T-helper 2 cell treated with Interferon-gamma antibody and Interleukin-4, amounts not matched to agents 100 ng/mL and 5 ng/mL, for 36 hours (primary cell): ENCODE data around the gene SHTN1. TPM values are rescaled to one million over a fixed set of nuclear protein-coding genes. Genes with fewer than 3 reads are reported as not detected.

Experiments used
- intact Hi-C: fragments of 100-400 bp; cut with micrococcal nuclease; formaldehyde crosslinking; loops from one replicate; pipeline ENCODE4 v1.15.1; 2023
- total RNA-seq: library from RNA; stranded (reverse); gene quantifications from 2 replicates; pipeline ENCODE4 v1.2.3, GENCODE V29; 2022

SHTN1 gene
- total RNA-seq, 1 donor from 2014 or later, result 0.32 TPM

DNA sequence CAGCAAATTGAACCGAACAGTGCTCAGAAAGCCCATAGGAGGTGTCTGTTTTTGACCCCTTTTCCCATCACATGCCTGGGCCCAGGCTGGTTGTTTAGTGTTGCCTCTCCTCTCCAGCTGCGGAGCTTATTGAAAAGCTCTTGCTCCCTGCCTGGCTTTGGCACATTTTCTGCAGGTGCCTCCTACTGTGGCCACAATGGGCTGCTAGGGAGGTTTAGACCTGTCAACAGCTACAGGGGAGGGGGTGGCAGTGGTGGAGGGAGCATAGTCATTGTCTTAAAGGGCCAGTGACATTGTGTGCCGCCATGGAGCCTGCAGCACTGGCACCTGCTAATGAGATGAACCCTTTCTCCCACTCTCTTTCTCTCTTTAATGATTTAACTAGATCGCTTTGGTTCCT lies 168.9 kb downstream of the SHTN1 start:
- intact Hi-C loops, result no loop called here

DNA sequence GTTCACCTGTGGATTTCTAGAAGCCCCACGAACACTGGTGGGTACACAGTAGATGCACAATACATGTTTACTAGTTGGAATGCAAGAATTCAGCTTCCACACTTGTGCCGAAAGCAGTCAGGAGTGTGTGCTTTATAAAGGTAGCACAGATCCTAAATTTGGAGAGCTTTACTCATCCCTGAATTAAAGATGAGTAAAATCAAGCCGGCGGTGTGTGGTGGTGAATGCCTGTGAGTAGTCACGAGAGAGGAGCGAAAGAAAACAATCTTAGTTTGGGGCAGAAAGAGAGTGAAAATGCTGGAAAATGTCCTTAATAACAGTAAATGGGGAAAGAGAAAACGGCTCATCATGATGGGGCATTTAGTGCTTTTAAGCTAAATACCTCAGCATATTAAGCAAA lies 169.3 kb downstream of the SHTN1 start:
- intact Hi-C loops, result no loop called here

DNA sequence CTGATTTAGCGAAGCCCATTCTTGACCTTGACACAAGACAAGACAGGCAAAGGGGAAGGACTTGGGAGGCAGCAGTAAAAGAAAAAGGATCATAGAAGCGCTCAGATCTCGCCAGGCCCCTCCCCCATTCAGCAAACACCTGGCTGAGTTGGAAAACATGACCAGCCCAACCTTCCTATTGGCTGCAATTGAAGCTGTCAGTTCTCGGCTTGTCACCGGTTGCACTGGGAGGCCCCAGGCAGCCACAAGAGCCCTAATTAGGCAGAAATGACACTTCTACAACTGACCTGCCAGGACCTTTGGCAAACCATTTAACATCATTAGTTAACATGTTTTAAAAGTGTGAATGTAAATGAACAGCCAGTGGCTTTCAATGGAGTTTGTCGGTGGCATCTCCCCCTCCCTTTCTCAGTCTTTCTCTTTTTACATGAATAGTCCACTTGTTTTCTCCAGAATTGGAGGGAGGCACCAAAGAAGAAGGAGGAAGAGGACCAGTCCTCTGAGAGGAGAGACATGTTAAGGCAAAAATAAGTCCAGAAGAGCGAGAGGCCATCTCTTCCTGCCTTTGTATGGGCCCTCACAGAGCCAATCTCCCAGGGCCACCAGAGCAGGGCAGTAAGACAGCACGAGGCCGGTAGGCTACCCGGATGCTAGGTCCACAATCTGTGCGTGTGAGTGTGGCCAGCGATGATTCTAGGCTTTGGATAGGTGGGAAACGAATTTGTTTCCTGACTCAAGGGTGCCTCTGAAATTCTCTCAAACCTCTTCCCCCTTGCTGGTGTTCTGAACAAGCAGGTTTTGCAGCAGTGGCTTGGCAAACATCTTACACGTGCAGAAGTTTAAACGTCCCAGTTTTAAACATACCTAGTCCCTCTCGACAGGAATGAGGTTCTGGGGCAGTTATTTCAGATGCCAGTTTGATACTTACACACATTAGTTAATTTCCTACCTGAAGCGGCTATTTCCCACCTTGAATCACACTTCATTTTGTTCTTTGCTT lies 170.7 kb downstream of the SHTN1 start:
- intact Hi-C loops, result no loop called here

DNA sequence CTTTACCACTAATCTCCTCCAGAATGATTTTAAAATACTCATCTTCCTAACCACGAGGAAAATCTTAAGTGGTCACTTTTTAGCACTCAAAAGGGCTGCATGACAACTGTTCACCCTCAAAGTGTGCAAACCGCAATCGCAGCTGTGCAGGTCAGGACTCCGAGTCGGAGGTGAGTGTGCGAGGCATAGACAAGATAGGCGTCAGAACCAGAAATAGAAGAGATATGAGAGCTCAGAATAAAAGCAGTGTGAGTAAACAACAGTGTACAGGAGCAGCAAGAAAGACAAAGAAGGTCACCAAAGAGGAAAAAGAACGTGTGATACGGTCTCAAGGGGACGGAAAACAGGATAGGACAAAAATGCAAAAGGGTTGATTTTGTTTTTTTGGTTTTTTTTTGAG lies 173.2 kb downstream of the SHTN1 start:
- intact Hi-C loops, result no loop called here

Other genes with a start within 250 kb of the SHTN1 start
- gene ENO4, start 155.7 kb downstream of the SHTN1 start, total RNA-seq, result not detected in 2 replicates
- gene VAX1, start 133.1 kb upstream of the SHTN1 start, total RNA-seq, result not detected in 2 replicates
- not detected in 2 replicates for gene KCNK18, start 192.3 kb upstream of the SHTN1 start, total RNA-seq
- gene SLC18A2, start 235.9 kb upstream of the SHTN1 start, total RNA-seq, result 0.09 TPM in 1 of 2 replicates, not detected in the other